Measurements from ENCODE around the gene NPTN. TPM values are rescaled to one million over a fixed set of nuclear protein-coding genes. Genes with fewer than 3 reads are reported as not detected.
A peak's percentile ranks its signal among the peaks of the same experiment; 100 is the strongest.

NPTN gene
- total RNA-seq, 1 donor from 2014 or later: 102 TPM

DNA sequence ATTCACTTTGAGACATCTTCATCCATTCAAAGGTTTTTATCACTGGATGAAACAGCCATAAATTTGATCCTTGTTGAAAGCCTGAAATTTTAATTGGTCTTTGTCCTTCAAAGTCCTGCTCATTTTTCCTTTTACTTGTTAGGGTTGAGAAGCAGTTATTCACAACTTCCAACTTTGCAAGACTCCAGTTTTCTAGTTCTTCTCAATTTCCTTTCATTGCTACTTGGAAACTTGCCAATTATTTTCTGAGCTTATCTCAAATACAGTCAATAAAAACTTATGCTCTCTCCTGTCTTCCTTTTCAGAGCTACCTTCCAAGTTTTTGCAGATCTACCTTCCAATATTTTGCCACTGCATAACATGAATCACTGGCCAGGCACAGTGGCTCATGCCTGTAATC is 27.3 kb upstream of the NPTN start:
- H3K27me3 Mint-ChIP-seq (ENCODE audit: low read depth): peaks cover 6% of the 10 kb centered on the region
- no peak for DNase-seq (ENCODE audit: low spot score in 2 of 2, unreplicated experiment in 2 of 2)
- H3K36me3 Mint-ChIP-seq: no peaks in the 10 kb centered on the region
- no peaks in the 10 kb centered on the region for H3K9me3 Mint-ChIP-seq
- peaks cover 24% of the 10 kb centered on the region for H3K4me1 Mint-ChIP-seq
- H3K27ac Mint-ChIP-seq: no peak overlapping the region
- no peak overlapping the region for H3K4me3 Mint-ChIP-seq
- TF ChIP-seq, protein P1, sequence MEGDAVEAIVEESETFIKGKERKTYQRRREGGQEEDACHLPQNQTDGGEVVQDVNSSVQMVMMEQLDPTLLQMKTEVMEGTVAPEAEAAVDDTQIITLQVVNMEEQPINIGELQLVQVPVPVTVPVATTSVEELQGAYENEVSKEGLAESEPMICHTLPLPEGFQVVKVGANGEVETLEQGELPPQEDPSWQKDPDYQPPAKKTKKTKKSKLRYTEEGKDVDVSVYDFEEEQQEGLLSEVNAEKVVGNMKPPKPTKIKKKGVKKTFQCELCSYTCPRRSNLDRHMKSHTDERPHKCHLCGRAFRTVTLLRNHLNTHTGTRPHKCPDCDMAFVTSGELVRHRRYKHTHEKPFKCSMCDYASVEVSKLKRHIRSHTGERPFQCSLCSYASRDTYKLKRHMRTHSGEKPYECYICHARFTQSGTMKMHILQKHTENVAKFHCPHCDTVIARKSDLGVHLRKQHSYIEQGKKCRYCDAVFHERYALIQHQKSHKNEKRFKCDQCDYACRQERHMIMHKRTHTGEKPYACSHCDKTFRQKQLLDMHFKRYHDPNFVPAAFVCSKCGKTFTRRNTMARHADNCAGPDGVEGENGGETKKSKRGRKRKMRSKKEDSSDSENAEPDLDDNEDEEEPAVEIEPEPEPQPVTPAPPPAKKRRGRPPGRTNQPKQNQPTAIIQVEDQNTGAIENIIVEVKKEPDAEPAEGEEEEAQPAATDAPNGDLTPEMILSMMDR (IDR thresholded peaks at IDR 0.05; ENCODE audit: unreplicated experiment): no peak

DNA sequence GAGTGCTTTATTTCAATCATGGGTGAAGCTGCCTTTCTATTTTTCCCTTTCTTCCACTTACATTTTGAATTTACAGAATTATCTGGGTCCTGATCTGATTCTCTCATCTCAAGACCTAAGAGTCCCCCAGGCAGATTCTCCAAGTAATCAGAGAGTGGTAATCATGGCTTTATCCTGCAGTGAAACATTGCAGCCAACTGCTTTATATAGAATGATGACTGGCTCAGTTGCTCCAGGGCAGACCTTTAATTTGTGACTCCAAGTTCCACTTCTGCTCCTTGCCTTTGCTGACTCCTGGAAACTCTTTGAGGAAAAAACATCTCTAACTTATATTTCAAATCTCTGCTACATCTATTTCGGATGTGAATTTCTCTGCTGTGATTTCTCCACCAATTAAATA is 25.5 kb upstream of the NPTN start:
- Mint-ChIP-seq H3K27me3 (ENCODE audit: low read depth) (peaks cover 6% of the 10 kb centered on the region), H3K4me1 (peaks cover 37% of the 10 kb centered on the region), H3K27ac (no peak overlapping the region), H3K4me3 (no peak overlapping the region), H3K36me3 (no peaks in the 10 kb centered on the region), H3K9me3 (no peaks in the 10 kb centered on the region)
- TF ChIP-seq, protein P1 (IDR thresholded peaks at IDR 0.05; ENCODE audit: unreplicated experiment): no peak
- DNase-seq (ENCODE audit: low spot score in 2 of 2, unreplicated experiment in 2 of 2): no peak

DNA sequence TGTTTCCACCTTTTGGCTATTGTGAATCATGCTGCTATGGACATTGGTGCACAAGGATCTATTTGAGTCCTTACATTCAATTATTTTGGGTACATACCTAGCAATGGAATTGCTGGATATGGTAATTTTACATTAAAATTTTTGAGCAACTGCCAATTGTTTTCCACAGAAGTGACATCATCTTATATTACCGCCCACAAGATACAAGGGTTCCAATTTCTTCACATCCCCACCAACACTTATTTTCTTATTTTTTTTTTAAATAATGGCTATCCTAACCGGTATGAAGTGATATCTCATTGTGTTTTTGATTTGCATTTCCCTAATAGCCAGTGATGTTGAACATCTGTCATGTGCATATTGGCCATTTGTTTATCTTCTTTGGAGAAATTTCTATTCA is 22.5 kb upstream of the NPTN start:
- Mint-ChIP-seq H3K9me3 (peaks cover 11% of the 10 kb centered on the region), H3K4me3 (no peak overlapping the region), H3K4me1 (peaks cover 37% of the 10 kb centered on the region), H3K27me3 (ENCODE audit: low read depth) (no peaks in the 10 kb centered on the region), H3K36me3 (no peaks in the 10 kb centered on the region), H3K27ac (no peak overlapping the region)
- TF ChIP-seq, protein P1 (IDR thresholded peaks at IDR 0.05; ENCODE audit: unreplicated experiment): no peak
- DNase-seq (ENCODE audit: low spot score in 2 of 2, unreplicated experiment in 2 of 2): no peak

DNA sequence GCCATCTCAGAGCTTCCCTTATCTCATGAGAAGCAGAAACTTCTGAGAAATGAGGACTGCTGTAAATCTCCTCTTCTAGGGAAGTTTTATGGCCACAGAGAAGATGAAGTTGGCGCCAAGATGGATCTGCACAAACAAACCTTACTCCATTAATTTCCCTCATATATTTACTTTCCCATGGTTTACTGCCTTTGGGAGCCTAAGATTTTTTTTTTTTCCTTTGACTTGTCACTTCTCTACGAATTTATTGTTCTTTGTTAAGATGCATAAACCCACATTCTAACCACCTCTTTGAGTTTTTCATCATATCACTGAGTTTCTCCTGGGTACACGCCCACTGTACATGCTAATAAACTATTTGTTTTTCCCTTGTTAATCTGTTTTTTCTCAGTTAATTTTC is 21.5 kb upstream of the NPTN start:
- no peak overlapping the region for H3K4me3 Mint-ChIP-seq
- TF ChIP-seq, protein P1 (IDR thresholded peaks at IDR 0.05; ENCODE audit: unreplicated experiment): no peak
- H3K27ac Mint-ChIP-seq: peak overlapping the region; percentile 30
- no peaks in the 10 kb centered on the region for H3K36me3 Mint-ChIP-seq
- H3K4me1 Mint-ChIP-seq: peaks cover 27% of the 10 kb centered on the region
- DNase-seq (ENCODE audit: low spot score in 2 of 2, unreplicated experiment in 2 of 2): no peak
- peaks cover 11% of the 10 kb centered on the region for H3K9me3 Mint-ChIP-seq
- no peaks in the 10 kb centered on the region for H3K27me3 Mint-ChIP-seq (ENCODE audit: low read depth)

DNA sequence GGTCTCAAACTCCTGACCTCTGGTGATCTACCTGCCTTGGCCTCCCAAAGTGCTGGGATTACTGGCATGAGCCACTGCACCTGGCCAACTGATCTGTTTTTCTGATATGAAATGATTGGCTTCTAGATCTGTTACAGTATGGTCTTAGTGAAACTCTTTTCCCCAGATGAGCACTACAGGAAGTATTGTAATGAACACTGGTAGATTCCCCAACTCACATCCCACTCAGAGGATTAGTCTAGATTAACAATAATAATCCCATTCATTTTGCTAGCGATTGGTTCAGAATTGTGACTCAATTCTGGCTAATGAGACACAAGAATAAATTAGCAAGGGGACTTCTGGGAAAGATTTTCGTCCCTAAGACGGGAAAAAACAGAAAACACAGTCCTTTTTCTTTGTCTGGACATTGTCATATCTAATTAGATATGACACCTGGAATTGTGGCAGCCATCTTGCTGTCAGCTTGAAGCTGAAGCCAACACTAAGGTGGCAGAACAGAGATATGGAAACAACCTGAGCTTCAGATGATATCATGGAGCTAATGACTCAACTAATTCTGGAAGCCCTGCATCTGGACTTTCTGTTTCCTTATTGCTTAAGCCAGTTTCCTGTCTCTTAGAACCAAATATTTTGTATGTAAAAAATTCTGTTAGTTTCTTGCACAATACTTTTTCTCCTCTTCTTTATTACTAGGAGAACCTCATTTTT is 17.4 kb upstream of the NPTN start:
- TF ChIP-seq, protein P1 (IDR thresholded peaks at IDR 0.05; ENCODE audit: unreplicated experiment): no peak
- DNase-seq (ENCODE audit: low spot score in 2 of 2, unreplicated experiment in 2 of 2): no peak
- H3K27me3 Mint-ChIP-seq (ENCODE audit: low read depth): no peaks in the 10 kb centered on the region

DNA sequence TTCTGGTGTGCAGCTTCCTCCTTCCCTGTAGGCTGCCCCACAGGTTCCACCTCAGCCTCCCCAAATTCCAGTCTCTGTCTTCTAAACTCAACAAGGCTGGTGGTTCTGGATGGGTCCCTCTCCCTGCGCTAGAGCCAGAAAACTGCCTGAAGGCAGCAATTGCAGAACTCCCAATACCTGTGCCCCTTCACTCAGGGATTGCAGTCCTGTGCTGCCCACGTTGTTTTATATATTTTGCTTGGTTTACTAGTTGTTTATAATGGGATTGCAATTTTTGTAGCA is 14.8 kb upstream of the NPTN start:
- no peaks in the 10 kb centered on the region for H3K27me3 Mint-ChIP-seq (ENCODE audit: low read depth)
- DNase-seq (ENCODE audit: low spot score in 2 of 2, unreplicated experiment in 2 of 2): no peak
- H3K4me3 Mint-ChIP-seq: no peak overlapping the region
- peak overlapping the region; percentile 88 for H3K27ac Mint-ChIP-seq
- H3K4me1 Mint-ChIP-seq: peaks cover 16% of the 10 kb centered on the region
- TF ChIP-seq, protein P1 (IDR thresholded peaks at IDR 0.05; ENCODE audit: unreplicated experiment): no peak
- peaks cover 11% of the 10 kb centered on the region for H3K9me3 Mint-ChIP-seq
- H3K36me3 Mint-ChIP-seq: no peaks in the 10 kb centered on the region

More for the DNA sequence above, 17.4 kb upstream of the NPTN start:
- H3K36me3 Mint-ChIP-seq: no peaks in the 10 kb centered on the region
- peaks cover 11% of the 10 kb centered on the region for H3K9me3 Mint-ChIP-seq
- H3K4me3 Mint-ChIP-seq: no peak overlapping the region
- H3K4me1 Mint-ChIP-seq: peaks cover 31% of the 10 kb centered on the region
- no peak overlapping the region for H3K27ac Mint-ChIP-seq
